OCI-M2 (cell line): ENCODE measurements around the gene MTLN.
"Not testable (repeated sequence)": the region's sequence is repeated elsewhere in the genome, so short reads cannot be mapped to it uniquely, and the experiment has no call there.

Experiments used
- DNase-seq: peaks from one replicate; lab custom pipeline; 2025; ENCODE audit not compliant: unreplicated experiment; lab: John Stamatoyannopoulos, UW

The MTLN gene

DNA sequence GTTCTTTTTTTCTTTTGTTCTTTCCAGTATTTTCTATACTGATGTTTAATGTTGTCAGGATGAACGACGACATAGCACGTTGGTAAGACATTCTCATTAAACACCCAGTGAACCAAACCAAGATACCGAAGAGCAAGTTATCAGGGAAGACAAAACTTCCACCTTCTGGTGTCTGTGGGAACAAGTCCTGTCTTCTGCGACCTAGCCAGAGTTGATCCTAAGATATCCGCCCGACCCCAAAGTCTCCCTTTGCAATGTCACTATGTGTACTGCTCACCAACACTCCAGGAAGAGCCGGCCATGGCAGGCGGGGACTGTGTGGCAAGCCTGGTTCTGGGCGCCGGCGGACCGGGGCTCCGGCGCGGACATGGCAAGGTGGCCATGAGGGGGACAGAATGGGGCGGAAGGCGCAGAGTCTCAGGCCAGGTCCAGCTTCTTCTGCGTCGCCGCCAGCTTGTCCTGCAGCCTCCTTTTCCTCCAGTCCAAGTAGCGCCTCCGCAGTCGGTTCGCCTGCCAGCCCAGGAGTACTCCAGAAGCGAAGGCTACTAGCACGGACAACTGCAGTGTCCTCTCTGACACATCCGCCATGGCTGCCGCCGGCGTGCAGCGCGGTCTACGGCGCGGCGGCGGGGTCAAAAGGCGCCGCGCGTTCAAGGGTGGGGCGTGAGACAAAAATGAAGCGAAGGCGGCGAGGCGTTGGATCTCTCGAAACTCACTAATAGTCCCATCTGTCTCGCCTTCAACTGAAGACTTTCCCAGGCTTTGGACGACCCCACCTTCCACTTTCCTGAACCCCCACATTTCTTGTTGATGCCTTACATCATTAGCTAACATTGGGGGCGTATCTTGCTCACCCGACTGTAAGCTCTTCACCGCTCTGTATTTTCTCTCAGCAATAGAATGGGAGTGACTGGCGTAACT is at the start of gene MTLN:
TSS of gene MTLN (minus strand) at position 610 of the 921 bp plus-strand sequence. CDS start at position 588, 22 bp downstream.
- DNase-seq = no peak

DNA sequence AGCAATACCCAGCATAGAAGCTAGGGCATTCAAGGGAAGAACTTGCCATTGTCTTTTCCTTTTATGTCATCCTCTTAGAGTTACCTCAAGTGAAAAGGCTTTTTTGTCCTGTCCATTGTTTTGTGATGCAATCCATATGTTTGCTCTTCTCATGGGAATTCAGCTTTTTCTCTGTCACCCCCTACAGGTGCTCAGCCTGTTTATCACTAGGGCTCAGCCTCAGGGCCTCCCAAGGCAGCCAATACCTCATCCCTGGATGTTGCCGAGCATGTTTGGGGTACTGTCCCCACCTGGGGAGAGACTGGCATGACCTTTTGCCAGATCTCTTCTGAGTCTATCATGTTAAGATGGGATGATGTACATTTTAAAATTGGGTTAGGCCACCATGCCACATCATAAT is 49.6 kb upstream of the MTLN start:
- DNase-seq = not testable (repeated sequence)

DNA sequence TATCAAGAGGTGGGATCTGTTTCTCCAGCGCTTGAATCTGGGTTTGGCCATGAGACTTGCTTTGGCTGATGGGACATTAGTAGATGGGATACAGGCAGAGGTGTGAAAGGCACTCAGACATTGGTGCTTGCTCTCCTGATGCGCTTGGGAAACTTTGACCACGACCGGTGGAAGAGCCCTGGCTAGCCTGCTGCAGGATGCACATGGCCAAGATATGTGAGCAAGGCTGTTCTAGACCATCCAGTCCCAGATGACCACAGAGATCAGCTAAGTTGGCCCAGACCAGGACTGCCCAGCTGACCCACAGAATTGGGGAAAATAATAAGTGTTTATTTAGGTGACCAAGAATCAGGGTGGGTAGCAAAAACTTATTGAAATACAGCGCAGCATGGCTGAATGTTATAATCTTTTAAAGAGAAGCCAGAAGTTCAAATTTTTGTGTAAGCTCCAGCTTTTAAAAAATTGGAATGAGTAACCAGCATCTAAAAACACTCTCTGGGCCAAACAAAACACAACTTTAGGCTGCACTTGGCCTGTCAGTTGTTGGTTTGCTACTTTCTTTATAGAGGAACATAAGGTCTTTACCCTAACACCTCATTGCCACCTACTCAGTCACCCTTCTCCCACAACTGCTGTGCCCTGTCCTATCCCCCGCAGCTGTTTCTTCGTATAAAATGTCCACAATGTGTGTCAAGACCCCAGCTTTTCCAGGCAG is 35.9 kb upstream of the MTLN start:
- DNase-seq = not testable (repeated sequence)

DNA sequence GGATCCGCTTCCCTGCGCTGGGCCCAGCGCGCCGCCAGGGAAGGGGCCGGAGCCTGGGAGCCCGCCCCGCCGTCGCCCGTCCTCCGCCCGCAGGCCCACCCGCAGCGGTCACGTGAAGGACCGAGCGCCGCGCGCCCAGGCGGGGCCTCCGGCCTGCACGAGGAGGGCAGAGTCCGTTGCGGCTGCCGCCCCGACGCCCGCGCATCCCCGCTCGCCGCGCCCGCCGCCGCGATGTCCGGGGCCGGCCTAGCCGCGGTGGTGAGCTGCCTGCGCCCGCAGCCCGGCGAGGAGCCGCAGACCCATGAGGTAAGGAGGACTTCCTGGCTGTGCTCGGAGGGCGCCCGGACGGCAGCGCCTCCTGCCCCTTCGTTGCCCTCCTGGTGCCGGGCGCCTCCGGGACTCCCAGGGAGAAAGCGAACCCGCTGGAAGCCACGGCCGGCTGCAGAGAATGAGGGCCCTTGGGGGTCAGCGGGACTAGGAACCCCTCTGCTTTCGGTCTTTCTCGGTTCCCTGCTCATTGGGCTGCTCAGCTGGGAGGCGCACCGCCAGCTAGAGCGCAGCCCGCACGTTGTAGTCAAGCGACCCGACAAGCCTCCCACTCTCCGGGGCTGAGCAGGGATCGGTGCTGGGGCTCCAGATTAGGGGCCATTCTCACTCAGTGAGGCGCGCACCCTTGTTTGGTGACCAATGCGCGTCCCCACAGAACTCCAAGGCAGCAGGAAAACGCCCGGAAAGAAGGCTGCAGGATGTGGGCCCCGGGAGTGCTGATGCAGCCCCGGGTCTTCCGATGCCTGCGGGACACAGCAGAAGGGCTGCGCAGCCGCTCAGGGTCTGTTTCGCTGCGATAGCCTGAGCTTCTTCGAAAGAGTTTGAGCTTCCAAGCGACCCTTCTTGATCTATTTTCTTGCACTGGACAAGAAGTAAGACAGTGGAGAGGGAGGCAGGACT is 33.4 kb upstream of the MTLN start:
- not testable (repeated sequence) for DNase-seq

- DNase-seq = not testable (repeated sequence)
These were observed 30.9 kb upstream of the MTLN start for GRCh38 chr2:110243283-110243682.

DNA sequence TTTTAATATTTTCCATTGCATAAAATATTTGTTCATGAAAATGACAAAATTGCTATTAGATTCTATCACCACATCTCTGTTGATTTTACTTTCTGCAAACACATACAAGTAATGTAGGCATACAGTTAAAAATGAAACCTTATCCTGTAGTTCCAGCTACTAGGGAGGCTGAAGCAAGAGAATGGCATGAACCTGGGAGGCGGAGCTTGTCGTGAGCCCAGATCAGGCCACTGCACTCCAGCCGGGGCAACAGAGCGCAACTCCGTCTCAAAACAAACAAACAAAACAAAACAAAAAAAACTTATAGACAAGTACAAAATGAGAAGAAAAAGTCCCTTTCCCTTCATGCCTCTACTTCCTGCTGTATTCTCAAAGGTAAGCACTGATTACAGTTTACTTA is 22.2 kb upstream of the MTLN start:
- DNase-seq = not testable (repeated sequence)

DNA sequence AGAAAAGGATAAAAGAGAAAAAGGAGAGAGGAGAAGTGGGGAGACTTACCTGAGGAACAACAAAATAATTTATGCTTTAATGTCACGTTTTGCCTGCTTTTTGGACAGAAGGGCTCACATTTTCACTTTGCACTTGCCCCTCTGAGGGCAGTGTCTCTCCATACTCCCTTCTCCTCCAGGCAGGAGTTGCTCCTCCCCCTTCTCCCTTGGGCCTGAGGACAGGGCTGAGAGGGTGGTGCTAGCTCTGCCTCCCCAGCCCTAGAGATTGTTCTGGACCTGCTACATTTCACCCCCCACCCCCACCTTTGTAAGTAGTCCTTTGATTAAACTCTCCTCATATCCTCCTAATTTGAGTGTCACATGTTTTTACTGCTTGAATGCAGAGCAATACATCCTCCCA is 17.5 kb upstream of the MTLN start:
- DNase-seq = not testable (repeated sequence)

DNA sequence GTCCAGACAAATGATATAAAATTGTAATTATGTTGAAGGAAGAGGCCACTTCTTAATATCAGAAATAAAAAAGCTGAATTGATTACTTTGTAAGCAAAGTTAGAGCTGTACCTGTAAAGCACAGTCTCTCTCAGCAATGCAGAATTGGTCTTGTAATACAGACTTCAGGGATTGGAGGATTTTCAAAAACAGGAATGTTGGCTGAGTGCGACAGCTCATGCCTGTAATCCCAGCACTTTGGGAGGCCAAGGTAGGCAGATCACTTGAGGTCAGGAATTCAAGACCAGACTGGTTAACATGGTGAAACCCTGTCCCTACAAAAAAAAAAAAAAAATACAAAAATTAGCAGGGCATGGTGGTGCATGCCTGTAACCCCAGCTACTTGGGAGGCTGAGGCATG is 10.3 kb upstream of the MTLN start:
- not testable (repeated sequence) for DNase-seq

- DNase-seq = no peak
These were observed 9.6 kb upstream of the MTLN start for GRCh38 chr2:110221938-110222337.

DNA sequence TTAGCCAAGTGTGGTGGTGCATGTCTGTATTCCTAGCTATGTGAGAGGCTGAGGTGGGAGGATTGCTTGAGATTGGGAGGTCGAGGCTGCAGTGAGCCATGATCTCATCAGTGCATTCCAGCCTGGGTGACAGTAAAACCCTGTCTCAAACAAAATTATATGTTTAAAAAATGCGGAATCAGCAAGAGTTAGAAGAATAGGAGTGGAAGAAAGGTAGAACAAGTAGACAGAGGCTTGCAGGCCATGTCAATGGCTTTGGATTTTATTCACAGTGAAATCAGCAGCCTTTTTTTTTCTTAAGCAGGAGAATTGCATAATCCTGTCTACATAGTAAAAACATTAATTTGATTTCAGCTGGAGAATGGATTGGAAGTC is 7.8 kb upstream of the MTLN start:
- no peak for DNase-seq

GRCh38 chr2:110219496-110220189 is 7.3 kb upstream of the MTLN start:
- DNase-seq = no peak

GRCh38 chr2:110218889-110219288 is 6.5 kb upstream of the MTLN start:
- not testable (repeated sequence) for DNase-seq

DNA sequence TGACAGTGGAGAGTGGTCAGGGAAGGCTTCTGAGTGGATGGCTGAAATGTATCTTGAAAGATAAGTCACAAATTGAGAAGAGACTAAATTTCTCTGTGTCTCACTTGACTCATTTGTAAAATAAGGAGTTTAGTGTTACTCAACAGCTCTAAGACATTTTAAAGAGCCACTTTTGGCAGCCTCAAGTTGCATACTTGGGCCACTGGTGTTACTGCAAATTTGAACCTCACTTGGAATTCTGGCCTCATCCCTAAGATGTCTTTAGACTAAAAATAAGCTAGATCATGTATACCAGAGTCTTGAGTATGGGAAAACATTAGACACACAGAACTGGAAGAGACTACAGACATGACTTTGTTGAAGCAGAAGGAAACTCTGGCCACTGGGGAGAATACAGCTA is 4.5 kb upstream of the MTLN start:
- no peak for DNase-seq

- DNase-seq = no peak
These were observed 3.9 kb upstream of the MTLN start for GRCh38 chr2:110216199-110216598.

- no peak for DNase-seq
These were observed 3.3 kb upstream of the MTLN start for GRCh38 chr2:110215566-110216158.

- no peak for DNase-seq
These were observed 2.7 kb upstream of the MTLN start for GRCh38 chr2:110215091-110215490.

DNA sequence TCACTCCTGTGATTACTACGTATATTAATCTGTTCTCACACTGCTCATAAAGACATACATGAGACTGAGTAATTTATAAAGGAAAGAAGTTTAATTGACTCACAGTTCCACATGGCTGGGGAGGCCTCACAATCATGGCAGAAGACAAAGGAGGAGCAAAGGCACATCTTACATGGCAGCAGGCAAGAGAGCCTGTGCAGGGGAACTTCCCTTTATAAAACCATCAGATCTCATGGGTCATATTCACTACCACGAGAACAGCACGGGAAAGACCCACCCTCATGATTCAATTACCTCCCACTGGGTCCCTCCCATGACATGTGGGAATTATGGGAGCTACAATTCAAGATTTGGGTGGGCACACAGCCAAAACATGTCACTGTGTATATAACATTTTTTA is 1.2 kb upstream of the MTLN start:
- not testable (repeated sequence) for DNase-seq

DNA sequence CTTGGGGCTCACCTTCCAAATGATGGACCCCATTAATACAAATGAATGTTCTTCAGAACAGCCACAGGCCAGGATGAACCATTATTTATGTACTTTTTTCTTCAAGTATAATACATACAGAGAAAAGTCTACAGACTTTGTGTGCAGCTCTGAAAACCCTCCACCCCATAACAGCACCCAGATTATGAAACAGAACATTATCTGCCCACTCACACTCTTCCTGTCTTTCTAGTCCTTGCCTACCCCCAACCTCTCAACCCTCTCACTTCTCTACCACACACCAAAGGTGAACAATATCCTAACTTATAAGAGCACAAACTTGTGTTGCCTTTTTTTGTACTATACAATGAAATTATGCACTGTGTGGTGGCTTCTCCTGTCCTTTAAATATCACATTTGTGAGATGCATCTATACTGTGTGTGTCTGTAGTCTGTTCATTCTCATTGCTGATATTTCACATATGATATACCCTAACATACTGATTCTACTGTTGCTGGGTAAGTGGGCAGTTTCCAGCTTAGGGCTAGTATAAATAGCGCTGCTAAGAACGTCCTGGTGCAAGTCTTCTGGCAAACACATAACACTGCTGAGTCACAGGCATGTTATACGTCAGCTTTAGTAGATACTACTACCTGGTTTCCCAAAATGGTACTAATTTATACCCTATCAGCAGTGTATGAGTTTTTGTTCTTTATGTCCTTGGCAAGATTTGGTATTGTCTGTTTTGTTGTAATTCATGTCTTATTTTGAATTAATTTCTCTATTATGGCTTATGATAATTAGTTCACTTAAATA is 6.5 kb downstream of the MTLN start:
- no peak for DNase-seq
